ENCODE measurements around the gene CTNNA1. TPM values are rescaled to one million over a fixed set of nuclear protein-coding genes. Genes with fewer than 3 reads are reported as not detected.

CTNNA1 gene
- total and polyA plus RNA-seq, 4 donors: 115 to 480 (median 302) TPM

- H3K9me3 ChIP-seq (ENCODE audit: control insufficient read depth in 4 of 4, insufficient read depth in 3 of 4, low read length in 3 of 4): peaks cover 0 to 3% (median 0%) of the 10 kb centered on the region in 4 donors
- no peak overlapping the region for H3K27ac ChIP-seq (ENCODE audit: low read depth in 1 of 2, low read length in 1 of 2)
- peaks cover 0 to 9% (median 0%) of the 10 kb centered on the region in 5 donors for H3K4me1 ChIP-seq (ENCODE audit: control insufficient read depth in 5 of 5, insufficient read depth in 5 of 5, low read length in 5 of 5)
- TF ChIP-seq, protein P1, sequence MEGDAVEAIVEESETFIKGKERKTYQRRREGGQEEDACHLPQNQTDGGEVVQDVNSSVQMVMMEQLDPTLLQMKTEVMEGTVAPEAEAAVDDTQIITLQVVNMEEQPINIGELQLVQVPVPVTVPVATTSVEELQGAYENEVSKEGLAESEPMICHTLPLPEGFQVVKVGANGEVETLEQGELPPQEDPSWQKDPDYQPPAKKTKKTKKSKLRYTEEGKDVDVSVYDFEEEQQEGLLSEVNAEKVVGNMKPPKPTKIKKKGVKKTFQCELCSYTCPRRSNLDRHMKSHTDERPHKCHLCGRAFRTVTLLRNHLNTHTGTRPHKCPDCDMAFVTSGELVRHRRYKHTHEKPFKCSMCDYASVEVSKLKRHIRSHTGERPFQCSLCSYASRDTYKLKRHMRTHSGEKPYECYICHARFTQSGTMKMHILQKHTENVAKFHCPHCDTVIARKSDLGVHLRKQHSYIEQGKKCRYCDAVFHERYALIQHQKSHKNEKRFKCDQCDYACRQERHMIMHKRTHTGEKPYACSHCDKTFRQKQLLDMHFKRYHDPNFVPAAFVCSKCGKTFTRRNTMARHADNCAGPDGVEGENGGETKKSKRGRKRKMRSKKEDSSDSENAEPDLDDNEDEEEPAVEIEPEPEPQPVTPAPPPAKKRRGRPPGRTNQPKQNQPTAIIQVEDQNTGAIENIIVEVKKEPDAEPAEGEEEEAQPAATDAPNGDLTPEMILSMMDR (IDR thresholded peaks at IDR 0.05; ENCODE audit: control extremely low read depth, extremely low read depth): no peak
- H3K36me3 ChIP-seq (ENCODE audit: control insufficient read depth in 4 of 4, insufficient read depth in 4 of 4, low read length in 4 of 4): peaks cover 4 to 17% (median 12%) of the 10 kb centered on the region in 4 donors
- H3K4me3 ChIP-seq: no peak overlapping the region
- DNase-seq: no peak
- H3K9ac ChIP-seq (ENCODE audit: insufficient read depth in 1 of 2, low read length in 2 of 2): no peak overlapping the region
- no peaks in the 10 kb centered on the region for H3K27me3 ChIP-seq (ENCODE audit: control insufficient read depth in 3 of 3, insufficient read depth in 3 of 3, low read length in 2 of 3)
- ATAC-seq (ENCODE audit: insufficient read depth, low FRiP score): no peak
Observed at GRCh38 chr5:138884554-138884953, 131.3 kb downstream of the CTNNA1 start.

DNA sequence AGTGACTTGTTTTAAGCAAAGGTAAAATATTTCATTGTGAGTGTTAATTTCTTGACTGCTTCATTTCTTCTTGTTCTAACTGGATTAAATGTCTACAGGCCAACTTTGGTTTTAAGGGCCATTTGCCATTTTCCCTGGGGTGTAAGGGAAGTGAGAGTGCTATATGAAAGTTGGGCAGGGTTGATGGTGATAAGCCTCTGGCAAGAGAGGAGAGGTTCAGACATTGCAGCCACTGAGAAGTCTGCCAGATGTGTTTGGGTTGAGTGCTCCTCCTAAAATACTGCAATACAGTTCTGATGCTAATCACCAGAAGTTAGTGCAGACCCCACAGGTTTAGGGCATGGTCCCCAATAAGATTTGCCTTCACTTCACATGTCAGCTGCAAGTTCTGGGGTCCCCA, 136.8 kb downstream of the CTNNA1 start:
- TF ChIP-seq, protein P1 (IDR thresholded peaks at IDR 0.05; ENCODE audit: control extremely low read depth, extremely low read depth): no peak
- Histone ChIP-seq H3K9ac (ENCODE audit: insufficient read depth in 1 of 2, low read length in 2 of 2) (no peak overlapping the region), H3K9me3 (ENCODE audit: control insufficient read depth in 4 of 4, insufficient read depth in 3 of 4, low read length in 3 of 4) (peaks cover 0 to 4% (median 3%) of the 10 kb centered on the region in 4 donors), H3K4me1 (ENCODE audit: control insufficient read depth in 5 of 5, insufficient read depth in 5 of 5, low read length in 5 of 5) (peaks cover 0 to 6% (median 0%) of the 10 kb centered on the region in 5 donors), H3K27ac (ENCODE audit: low read depth in 1 of 2, low read length in 1 of 2) (no peak overlapping the region), H3K36me3 (ENCODE audit: control insufficient read depth in 4 of 4, insufficient read depth in 4 of 4, low read length in 4 of 4) (peaks cover 18 to 39% (median 28%) of the 10 kb centered on the region in 4 donors), H3K27me3 (ENCODE audit: control insufficient read depth in 3 of 3, insufficient read depth in 3 of 3, low read length in 2 of 3) (no peaks in the 10 kb centered on the region), H3K4me3 (no peak overlapping the region)
- no peak for ATAC-seq (ENCODE audit: insufficient read depth, low FRiP score)
- DNase-seq: no peak

GRCh38 chr5:138890644-138891043, 137.4 kb downstream of the CTNNA1 start:
- no peak overlapping the region for H3K4me3 ChIP-seq
- TF ChIP-seq, protein P1 (IDR thresholded peaks at IDR 0.05; ENCODE audit: control extremely low read depth, extremely low read depth): no peak
- H3K4me1 ChIP-seq (ENCODE audit: control insufficient read depth in 5 of 5, insufficient read depth in 5 of 5, low read length in 5 of 5): peaks cover 0 to 7% (median 0%) of the 10 kb centered on the region in 5 donors
- peaks cover 20 to 39% (median 29%) of the 10 kb centered on the region in 4 donors for H3K36me3 ChIP-seq (ENCODE audit: control insufficient read depth in 4 of 4, insufficient read depth in 4 of 4, low read length in 4 of 4)
- H3K9ac ChIP-seq (ENCODE audit: insufficient read depth in 1 of 2, low read length in 2 of 2): no peak overlapping the region
- peaks cover 0 to 4% (median 3%) of the 10 kb centered on the region in 4 donors for H3K9me3 ChIP-seq (ENCODE audit: control insufficient read depth in 4 of 4, insufficient read depth in 3 of 4, low read length in 3 of 4)
- no peak overlapping the region for H3K27ac ChIP-seq (ENCODE audit: low read depth in 1 of 2, low read length in 1 of 2)
- no peak for ATAC-seq (ENCODE audit: insufficient read depth, low FRiP score)
- DNase-seq: no peak
- no peaks in the 10 kb centered on the region for H3K27me3 ChIP-seq (ENCODE audit: control insufficient read depth in 3 of 3, insufficient read depth in 3 of 3, low read length in 2 of 3)

GRCh38 chr5:138895918-138896317, 142.7 kb downstream of the CTNNA1 start:
- ATAC-seq (ENCODE audit: insufficient read depth, low FRiP score): no peak
- Histone ChIP-seq H3K4me1 (ENCODE audit: control insufficient read depth in 5 of 5, insufficient read depth in 5 of 5, low read length in 5 of 5) (peaks cover 0 to 12% (median 0%) of the 10 kb centered on the region in 5 donors), H3K9me3 (ENCODE audit: control insufficient read depth in 4 of 4, insufficient read depth in 3 of 4, low read length in 3 of 4) (peaks cover 0 to 1% (median 0%) of the 10 kb centered on the region in 4 donors), H3K27me3 (ENCODE audit: control insufficient read depth in 3 of 3, insufficient read depth in 3 of 3, low read length in 2 of 3) (no peaks in the 10 kb centered on the region), H3K9ac (ENCODE audit: insufficient read depth in 1 of 2, low read length in 2 of 2) (no peak overlapping the region), H3K27ac (ENCODE audit: low read depth in 1 of 2, low read length in 1 of 2) (no peak overlapping the region), H3K36me3 (ENCODE audit: control insufficient read depth in 4 of 4, insufficient read depth in 4 of 4, low read length in 4 of 4) (peaks cover 10 to 29% (median 19%) of the 10 kb centered on the region in 4 donors), H3K4me3 (no peak overlapping the region)
- WGBS, 2 donors: 81 to 86% methylated on average over 1 of the region's 1 CpG
- TF ChIP-seq, protein P1 (IDR thresholded peaks at IDR 0.05; ENCODE audit: control extremely low read depth, extremely low read depth): no peak
- DNase-seq: no peak

All from lung (tissue), 12 donors.